ACHN (cell line): ENCODE results near the gene DOP1A.
A peak's percentile ranks its signal among the peaks of the same experiment; 100 is the strongest.

Experiments used
- DNase-seq: peaks from one replicate; pipeline ENCODE4 v3.0.0-alpha.2; 2015
- in situ Hi-C: cut with HindIII; loops from 2 replicates; pipeline ENCODE4 v1.10.0; 2017; ENCODE audit warnings: low sequenced_read_pairs, low pct_ligation_motif_present, low pct_unique_long_range_greater_than_20kb

Gene DOP1A

GRCh38 chr6:83071023-83071422 lies 3.6 kb downstream of the DOP1A start:
- DNase-seq, result peak; percentile 12
- in situ Hi-C loops, result loop anchor here (25.0 kb wide), 1 partner anchor 834 kb away; the partner anchor contains the start of gene IBTK

- in situ Hi-C loops, result loop anchor here (25.0 kb wide), 1 partner anchor 834 kb away; the partner anchor contains the start of gene IBTK
- no peak for DNase-seq
Measured at GRCh38 chr6:83071707-83072106, 4.2 kb downstream of the DOP1A start.

GRCh38 chr6:83072726-83073125 lies 5.3 kb downstream of the DOP1A start:
- no peak for DNase-seq
- in situ Hi-C loops, result loop anchor here (25.0 kb wide), 1 partner anchor 835 kb away; the partner anchor contains the start of gene IBTK

GRCh38 chr6:83073615-83074014 lies 6.1 kb downstream of the DOP1A start:
- no peak for DNase-seq
- in situ Hi-C loops, result loop anchor here (25.0 kb wide), 1 partner anchor 836 kb away; the partner anchor contains the start of gene IBTK

- no peak for DNase-seq
- in situ Hi-C loops, result no loop called here
Measured at GRCh38 chr6:83083476-83083875, 16.0 kb downstream of the DOP1A start.

GRCh38 chr6:83086751-83087150 lies 19.3 kb downstream of the DOP1A start:
- in situ Hi-C loops, result no loop called here
- no peak for DNase-seq

GRCh38 chr6:83092756-83093399 lies 25.4 kb downstream of the DOP1A start:
- in situ Hi-C loops, result no loop called here
- DNase-seq, result no peak

GRCh38 chr6:83096791-83097190 lies 29.3 kb downstream of the DOP1A start:
- DNase-seq, result peak; percentile 50
- in situ Hi-C loops, result no loop called here

GRCh38 chr6:83097204-83097603 lies 29.7 kb downstream of the DOP1A start:
- DNase-seq, result no peak
- in situ Hi-C loops, result no loop called here

- in situ Hi-C loops, result no loop called here
- DNase-seq, result no peak
Measured at GRCh38 chr6:83097675-83098074, 30.2 kb downstream of the DOP1A start.

- in situ Hi-C loops, result no loop called here
- DNase-seq, result no peak
Measured at GRCh38 chr6:83098589-83098988, 31.1 kb downstream of the DOP1A start.

GRCh38 chr6:83108378-83108777 lies 40.9 kb downstream of the DOP1A start:
- DNase-seq, result no peak

GRCh38 chr6:83113258-83113657 lies 45.8 kb downstream of the DOP1A start:
- in situ Hi-C loops, result no loop called here
- peak; percentile 49 for DNase-seq

More at GRCh38 chr6:83108378-83108777, 40.9 kb downstream of the DOP1A start:
- in situ Hi-C loops, result no loop called here

- no peak for DNase-seq
- in situ Hi-C loops, result no loop called here
Measured at GRCh38 chr6:83114164-83114563, 46.7 kb downstream of the DOP1A start.

GRCh38 chr6:83117802-83118201 lies 50.3 kb downstream of the DOP1A start:
- in situ Hi-C loops, result no loop called here

GRCh38 chr6:83119742-83120300 lies 52.4 kb downstream of the DOP1A start:
- DNase-seq, result peak; percentile 2
- in situ Hi-C loops, result no loop called here

More at GRCh38 chr6:83117802-83118201, 50.3 kb downstream of the DOP1A start:
- DNase-seq, result no peak

- in situ Hi-C loops, result no loop called here
Measured at GRCh38 chr6:83124553-83124952, 57.1 kb downstream of the DOP1A start.

GRCh38 chr6:83125425-83125824 lies 58.0 kb downstream of the DOP1A start:
- DNase-seq, result no peak
- in situ Hi-C loops, result no loop called here

More at GRCh38 chr6:83124553-83124952, 57.1 kb downstream of the DOP1A start:
- no peak for DNase-seq

GRCh38 chr6:83126223-83126622 lies 58.8 kb downstream of the DOP1A start:
- DNase-seq, result no peak
- in situ Hi-C loops, result no loop called here

GRCh38 chr6:83126807-83127206 lies 59.3 kb downstream of the DOP1A start:
- in situ Hi-C loops, result no loop called here
- DNase-seq, result no peak
